Mucosa of descending colon (tissue), 3 donors: ENCODE data around the gene NISCH. TPM values are rescaled to one million over a fixed set of nuclear protein-coding genes. Genes with fewer than 3 reads are reported as not detected.

Source experiments
- ATAC-seq: fragments of 200-7000 bp; cut with Tn5 transposase; one replicate; pipeline ENCODE4 v1.9.1; 2020; ENCODE audit warnings: mild to moderate bottlenecking, moderate library complexity
- DNase-seq, 3 donors: peaks; one replicate each; pipeline ENCODE4 v3.0.0-alpha.2; 2020
- H3K36me3 ChIP-seq: fragments of 200-600 bp; one replicate; pipeline ENCODE4 v1.8.0; 2021; ENCODE audit warnings: low read depth, mild to moderate bottlenecking
- H3K4me1 ChIP-seq: fragments of 200-600 bp; one replicate; pipeline ENCODE4 v1.8.0; 2021; ENCODE audit warnings: low read depth, mild to moderate bottlenecking
- H3K4me3 ChIP-seq: fragments of 200-600 bp; one replicate; pipeline ENCODE4 v1.8.0; 2021; ENCODE audit warnings: mild to moderate bottlenecking
- H3K9me3 ChIP-seq: fragments of 200-600 bp; one replicate; pipeline ENCODE4 v1.8.0; 2021; ENCODE audit warnings: mild to moderate bottlenecking
- intact Hi-C, 2 donors: fragments of 100-400 bp; cut with DNase I in 1 of 2; cut with micrococcal nuclease in 1 of 2; formaldehyde crosslinking; loops; one replicate each; pipeline versions ENCODE4 v1.11.0 to v1.11.1; 2022; cut with DNase I, micrococcal nuclease
- total RNA-seq, 3 donors: library from RNA; stranded (reverse); fragmentation: NEBNext Ultra II Directional in 2 of 3; extraction: Animal tissue kit (Norgen Biotek cat#: 25700) in 2 of 3; gene quantifications; one replicate each; pipeline versions ENCODE4 v1.2.1 to v1.2.4, GENCODE V29; 2021 to 2023
- TF ChIP-seq, protein P1 (sequence below): fragments of 200-600 bp; IDR thresholded peaks from one replicate; pipeline ENCODE4 v1.8.0; 2022; ENCODE audit warnings: antibody characterized with exemption, mild to moderate bottlenecking
- donor health status: DM: no; HTN: no; CAD: no; lungs with moderate emphysema.
- donor health status: DM: no; HTN: no; CAD: no.
- donor health status: DM: no; HTN: yes; CAD: no.

NISCH gene
- total RNA-seq, 3 donors from 2014 or later: 57.6 to 91.0 (median 72.1) TPM

DNA sequence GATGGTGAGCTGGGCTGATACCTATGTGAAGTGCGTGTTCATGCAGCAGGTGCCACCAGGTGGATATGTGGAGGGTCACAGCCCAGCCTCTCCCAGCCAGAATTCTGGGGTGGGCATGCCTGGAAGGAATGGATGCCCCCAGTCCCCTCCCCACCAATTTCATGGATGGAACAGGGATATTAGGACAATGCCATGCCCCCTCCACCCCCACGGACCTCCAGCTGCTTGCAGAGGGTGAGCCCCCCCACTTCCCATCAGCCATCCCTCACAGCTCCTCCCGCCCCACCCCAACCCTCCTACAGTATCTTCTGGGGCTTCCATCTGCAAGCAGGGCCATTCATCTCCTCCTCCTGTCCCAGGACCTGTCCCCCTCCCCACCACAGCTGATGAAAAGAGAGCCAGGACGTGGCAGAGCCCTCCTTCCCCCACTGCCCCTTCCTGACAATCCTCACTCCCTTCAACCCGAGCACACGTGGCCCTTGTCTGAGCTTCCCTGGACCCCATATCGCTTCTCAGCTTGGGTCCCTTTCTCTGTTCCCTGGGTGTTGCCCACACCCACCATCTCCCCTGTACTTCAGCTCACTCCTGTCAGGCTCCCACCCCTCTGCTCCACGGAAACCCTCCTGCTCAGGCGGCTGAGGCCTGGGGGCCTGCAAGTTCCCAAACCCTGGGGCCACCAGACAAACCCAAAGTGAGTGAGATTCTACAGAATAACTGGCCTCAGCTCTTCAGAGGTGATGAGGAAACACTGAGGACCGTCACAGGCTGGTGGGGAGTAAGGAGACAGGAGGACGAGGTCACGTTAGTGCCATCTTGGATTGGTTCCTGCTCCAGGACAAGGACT lies 7.7 kb upstream of the NISCH start:
- ATAC-seq: no peak
- DNase-seq: no peak
- Histone ChIP-seq H3K36me3 (no peaks in the 10 kb centered on the region), H3K4me3 (no peak overlapping the region), H3K9me3 (no peaks in the 10 kb centered on the region), H3K4me1 (peaks cover 5% of the 10 kb centered on the region)
- intact Hi-C loops: no loop called here
- TF ChIP-seq, protein P1, sequence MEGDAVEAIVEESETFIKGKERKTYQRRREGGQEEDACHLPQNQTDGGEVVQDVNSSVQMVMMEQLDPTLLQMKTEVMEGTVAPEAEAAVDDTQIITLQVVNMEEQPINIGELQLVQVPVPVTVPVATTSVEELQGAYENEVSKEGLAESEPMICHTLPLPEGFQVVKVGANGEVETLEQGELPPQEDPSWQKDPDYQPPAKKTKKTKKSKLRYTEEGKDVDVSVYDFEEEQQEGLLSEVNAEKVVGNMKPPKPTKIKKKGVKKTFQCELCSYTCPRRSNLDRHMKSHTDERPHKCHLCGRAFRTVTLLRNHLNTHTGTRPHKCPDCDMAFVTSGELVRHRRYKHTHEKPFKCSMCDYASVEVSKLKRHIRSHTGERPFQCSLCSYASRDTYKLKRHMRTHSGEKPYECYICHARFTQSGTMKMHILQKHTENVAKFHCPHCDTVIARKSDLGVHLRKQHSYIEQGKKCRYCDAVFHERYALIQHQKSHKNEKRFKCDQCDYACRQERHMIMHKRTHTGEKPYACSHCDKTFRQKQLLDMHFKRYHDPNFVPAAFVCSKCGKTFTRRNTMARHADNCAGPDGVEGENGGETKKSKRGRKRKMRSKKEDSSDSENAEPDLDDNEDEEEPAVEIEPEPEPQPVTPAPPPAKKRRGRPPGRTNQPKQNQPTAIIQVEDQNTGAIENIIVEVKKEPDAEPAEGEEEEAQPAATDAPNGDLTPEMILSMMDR: no peak

DNA sequence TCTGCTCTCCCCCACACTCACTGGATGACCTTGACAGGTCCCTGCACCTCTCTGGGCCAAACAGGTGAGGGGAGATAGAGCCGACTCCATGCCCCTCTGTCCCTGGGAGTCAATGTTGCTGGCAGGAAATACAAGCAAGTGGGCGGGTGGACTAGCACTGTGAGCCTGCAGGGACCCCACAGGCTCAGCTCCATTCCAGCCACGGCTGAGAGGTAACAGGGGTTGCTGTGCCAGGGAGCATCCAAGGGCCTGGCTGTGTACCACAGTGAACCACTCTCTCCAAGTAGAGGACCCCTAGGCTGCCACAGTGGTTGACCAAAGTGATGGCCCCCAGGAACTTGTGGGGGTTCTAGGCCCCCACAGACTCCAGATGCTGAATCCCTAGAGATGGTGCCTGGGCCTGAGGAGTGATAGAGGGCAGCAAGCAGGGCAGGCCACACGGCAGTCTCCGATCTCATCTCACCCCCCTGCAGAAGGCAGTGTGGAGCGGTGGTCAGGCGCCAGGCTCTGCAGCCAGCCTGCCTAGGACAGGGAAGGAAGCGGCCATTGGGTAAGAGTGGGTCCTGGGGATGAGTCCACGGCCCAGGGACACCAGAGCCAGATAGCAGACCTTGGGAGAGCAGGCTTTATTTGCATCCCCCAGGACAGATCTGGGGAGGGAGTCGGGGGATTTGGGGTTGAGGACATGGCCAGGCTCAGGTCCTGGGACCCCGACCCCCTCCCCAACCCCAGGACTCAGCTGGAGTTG lies 4.7 kb upstream of the NISCH start:
- H3K36me3 ChIP-seq: no peaks in the 10 kb centered on the region
- H3K4me3 ChIP-seq: no peak overlapping the region
- no peaks in the 10 kb centered on the region for H3K9me3 ChIP-seq
- TF ChIP-seq, protein P1: no peak
- ATAC-seq (no peak), DNase-seq (no peak)
- peaks cover 7% of the 10 kb centered on the region for H3K4me1 ChIP-seq
- intact Hi-C loops: no loop called here

DNA sequence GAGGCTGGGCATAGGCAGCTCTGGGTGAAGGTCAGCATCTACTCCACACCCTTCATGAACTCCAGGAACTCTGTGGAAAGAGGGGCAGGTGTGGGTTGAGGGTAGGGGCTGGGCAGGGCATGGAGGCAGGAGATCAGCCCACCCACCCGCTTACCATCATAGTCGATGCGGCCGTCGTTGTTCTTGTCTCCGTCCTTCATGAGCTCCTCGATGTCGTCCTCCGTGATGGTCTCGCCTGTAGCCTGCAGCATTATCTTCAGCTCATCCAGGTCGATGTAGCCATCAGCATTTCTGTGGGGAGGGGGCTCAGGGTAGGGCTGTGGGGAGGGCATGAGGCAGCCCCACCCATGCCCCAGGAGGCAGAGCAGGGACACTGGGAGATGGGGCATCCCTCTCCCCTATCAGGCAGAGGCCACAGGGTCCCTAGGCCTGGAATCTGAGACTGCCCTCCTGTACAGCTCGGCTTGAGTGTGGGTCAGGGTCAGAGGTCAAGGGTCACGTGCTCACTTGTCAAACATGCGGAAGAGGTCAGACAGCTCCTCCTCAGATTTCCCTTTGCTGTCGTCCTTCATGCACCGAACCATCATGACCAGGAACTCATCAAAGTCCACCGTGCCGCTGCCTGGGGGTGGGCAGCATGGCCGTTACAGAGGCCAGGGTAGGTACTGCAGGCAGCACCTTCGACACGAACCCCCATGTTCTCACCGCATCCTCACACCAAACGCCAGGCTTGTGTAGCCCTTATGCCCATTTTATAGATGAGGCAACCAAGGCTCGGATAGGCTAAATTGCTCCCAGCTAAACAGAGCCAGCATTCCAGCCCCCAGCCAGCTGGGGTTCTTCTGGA lies 3.9 kb upstream of the NISCH start:
- ATAC-seq (no peak), DNase-seq (no peak)
- Histone ChIP-seq H3K4me1 (peaks cover 11% of the 10 kb centered on the region), H3K4me3 (no peak overlapping the region), H3K9me3 (no peaks in the 10 kb centered on the region), H3K36me3 (no peaks in the 10 kb centered on the region)
- intact Hi-C loops: no loop called here
- TF ChIP-seq, protein P1: no peak

DNA sequence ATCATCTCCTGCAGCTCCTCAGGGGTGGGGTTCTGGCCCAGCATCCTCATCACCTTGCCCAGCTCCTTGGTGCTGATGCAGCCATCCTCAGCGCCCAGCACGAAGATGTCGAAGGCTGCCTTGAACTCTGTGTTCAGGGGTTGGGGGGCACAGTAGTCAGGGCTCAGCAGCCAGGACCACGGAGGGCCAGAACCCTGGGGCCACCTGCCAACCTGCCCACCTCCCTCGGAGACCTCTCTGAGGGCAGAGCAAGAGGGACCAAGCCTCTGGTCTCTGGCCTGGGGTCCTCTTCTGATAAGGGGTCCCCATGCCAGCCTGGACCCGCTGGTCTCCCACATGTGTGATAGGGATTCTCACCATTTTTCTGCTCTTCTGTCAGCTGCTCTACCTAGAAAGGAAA lies 3.3 kb upstream of the NISCH start:
- DNase-seq (no peak), ATAC-seq (no peak)
- H3K36me3 ChIP-seq: no peaks in the 10 kb centered on the region
- no peak overlapping the region for H3K4me3 ChIP-seq
- H3K9me3 ChIP-seq: no peaks in the 10 kb centered on the region
- TF ChIP-seq, protein P1: no peak
- peaks cover 11% of the 10 kb centered on the region for H3K4me1 ChIP-seq
- intact Hi-C loops: no loop called here

DNA sequence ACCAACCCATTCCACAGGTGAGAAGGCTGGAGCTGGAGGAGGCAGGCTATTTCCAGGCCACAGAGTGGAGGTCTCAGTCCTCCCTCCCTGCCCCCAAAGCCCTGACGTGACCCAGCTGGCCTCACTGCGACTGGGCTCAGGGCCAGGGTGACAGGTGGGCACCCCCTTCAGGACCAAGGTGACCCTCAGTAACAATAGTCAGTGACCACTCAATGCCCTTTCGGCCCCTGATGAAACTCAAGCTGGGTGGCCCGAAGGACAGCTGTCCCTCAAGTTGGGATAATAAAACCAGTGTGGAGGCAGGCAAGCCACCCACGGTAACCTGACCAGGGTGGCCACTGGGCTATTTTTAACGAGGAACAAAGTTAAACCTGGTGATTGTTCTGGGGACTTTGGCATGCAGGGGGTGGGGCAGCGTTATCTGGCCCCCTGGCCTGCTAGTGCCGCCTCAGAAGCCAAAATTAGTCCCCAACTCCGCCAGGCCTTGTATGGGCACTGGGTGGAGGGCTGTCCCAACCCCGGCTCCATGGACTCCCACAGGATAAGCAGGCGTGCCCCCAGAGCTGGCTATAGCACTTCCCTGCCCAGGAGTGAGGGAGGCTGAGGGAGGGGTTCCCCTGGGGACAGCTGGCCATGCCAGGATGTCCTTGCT lies 2.7 kb upstream of the NISCH start:
- Histone ChIP-seq H3K4me1 (peaks cover 11% of the 10 kb centered on the region), H3K36me3 (no peaks in the 10 kb centered on the region), H3K9me3 (no peaks in the 10 kb centered on the region), H3K4me3 (no peak overlapping the region)
- DNase-seq (no peak), ATAC-seq (no peak)
- intact Hi-C loops: no loop called here
- TF ChIP-seq, protein P1: no peak
